Measurements from ENCODE around the gene TSPAN4.

Gene TSPAN4

DNA sequence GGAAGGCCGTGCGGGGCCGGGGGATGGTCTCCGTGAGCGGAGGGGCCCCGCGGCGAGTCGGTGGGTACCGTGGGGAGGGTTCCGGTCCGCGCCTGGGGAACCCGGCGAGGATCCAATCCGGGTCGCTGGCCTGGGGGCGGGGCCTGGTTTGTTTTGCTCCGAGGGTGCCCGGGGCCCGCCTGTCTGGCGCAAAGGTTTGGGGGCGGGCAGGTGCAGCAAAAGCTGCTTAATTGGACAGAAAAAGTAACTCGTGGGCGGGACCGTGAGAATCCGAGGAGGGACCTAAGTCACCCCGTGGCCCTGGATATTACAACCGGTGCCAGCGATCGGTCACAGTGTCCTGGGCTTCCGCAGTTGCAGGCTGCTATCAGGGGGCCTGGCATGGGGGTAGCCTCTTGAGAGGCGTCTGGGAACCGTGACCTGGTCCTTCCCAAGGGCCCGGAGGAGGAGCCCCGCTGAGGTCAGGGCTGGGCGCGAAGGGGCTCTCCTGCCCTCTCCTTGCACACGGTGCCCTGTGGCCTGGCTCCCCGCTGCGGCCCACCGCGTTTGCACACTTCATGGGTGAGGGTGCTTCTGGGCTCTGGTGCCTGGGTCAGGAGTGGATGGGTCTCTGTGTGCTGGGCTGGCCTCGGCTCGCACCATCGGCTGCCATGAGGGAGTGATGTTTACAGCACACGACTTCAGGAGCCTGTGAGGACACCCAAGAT is 22.6 kb upstream of the TSPAN4 start:
- peak; percentile 58 to 90 (median 80) for DNase-seq
- intact Hi-C loops (cut with DNase I): no loop called here

DNA sequence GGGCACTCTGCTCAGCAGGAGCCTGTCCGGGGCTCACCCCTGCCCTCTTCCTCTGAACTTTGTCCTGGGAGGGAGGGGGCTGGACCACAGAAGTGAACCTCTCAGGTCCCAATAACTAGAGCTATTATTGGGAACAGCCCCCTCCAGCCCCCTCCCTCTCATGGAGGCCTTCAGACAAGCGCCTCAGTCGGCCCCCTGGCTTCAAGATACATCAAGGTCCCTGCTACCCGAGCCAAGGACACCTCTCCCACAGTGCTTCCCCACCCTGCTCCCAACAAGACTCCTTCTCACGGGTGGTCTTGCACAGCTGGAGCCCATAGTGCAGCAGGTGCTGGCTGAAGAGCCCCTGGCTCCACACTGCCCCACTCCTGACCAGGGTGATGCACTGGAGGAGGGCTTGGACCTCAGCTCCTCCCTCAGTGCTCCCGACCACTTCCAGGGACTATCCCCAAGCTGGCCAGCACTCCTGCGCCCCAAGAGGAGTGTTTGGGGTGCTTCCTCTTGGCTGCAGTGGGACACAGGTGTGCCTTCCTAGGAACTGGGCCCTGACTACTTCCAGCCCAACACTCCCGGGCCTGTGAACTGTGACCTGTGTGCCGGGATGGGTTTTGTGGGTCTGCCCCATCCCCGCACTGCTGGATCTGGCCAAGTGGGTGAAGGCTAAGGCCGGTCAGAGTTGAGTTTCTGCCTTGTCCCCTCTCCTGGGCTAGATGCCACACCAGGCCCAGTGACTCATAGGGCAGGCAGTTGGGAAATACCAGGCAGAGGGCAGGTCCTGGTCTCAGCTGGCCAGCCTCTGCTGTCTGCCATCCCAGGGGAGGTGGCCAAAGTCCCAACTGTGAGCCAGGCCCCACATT is 21.8 kb upstream of the TSPAN4 start:
- DNase-seq: peak in 16 of 42 donors; percentile 36 to 88 (median 65)

GRCh38 chr11:821512-822371 is 20.9 kb upstream of the TSPAN4 start:
- intact Hi-C loops (cut with DNase I): no loop called here

More for the DNA sequence above, 21.8 kb upstream of the TSPAN4 start:
- intact Hi-C loops (cut with DNase I): no loop called here

GRCh38 chr11:823441-824291 is 19.0 kb upstream of the TSPAN4 start:
- intact Hi-C loops (cut with DNase I): no loop called here
- no peak for DNase-seq

More at GRCh38 chr11:821512-822371, 20.9 kb upstream of the TSPAN4 start:
- DNase-seq: peak in 8 of 42 donors; percentile 42 to 76 (median 56)

DNA sequence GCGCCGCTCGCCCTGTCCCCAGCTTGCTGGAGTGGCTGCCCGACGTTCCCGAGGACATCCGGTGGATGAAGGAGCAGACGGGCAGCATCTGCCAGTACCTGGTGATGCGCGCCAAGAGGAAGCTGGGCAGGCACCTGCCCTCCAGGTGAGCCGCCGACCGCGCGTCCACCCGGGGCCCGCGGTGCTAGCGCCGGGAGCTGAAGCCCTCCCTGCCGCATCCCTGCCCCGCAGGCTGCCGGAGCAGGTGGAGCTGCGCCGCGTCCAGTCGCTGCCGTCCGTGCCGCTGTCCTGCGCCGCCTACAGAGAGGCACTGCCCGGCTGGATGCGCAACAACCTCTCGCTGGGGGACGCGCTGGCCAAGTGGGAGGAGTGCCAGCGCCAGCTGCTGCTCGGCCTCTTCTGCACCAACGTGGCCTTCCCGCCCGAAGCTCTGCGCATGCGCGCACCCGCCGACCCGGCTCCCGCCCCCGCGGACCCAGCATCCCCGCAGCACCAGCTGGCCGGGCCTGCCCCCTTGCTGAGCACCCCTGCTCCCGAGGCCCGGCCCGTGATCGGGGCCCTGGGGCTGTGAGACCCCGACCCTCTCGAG is 18.3 kb upstream of the TSPAN4 start:
- peak in 34 of 42 donors; percentile 21 to 88 (median 62) for DNase-seq
- intact Hi-C loops (cut with DNase I): no loop called here

DNA sequence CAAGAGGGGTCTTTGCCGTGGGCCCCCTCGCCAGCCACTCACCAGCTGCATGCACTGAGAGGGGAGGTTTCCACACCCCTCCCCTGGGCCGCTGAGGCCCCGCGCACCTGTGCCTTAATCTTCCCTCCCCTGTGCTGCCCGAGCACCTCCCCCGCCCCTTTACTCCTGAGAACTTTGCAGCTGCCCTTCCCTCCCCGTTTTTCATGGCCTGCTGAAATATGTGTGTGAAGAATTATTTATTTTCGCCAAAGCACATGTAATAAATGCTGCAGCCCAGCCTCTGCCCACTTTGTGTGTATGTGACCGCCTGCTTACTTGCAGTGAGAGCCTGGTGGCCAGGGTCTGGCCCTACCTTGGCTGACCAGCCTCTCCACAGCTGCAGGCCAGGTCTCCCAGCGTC is 17.7 kb upstream of the TSPAN4 start:
- intact Hi-C loops (cut with DNase I): no loop called here
- no peak for DNase-seq

DNA sequence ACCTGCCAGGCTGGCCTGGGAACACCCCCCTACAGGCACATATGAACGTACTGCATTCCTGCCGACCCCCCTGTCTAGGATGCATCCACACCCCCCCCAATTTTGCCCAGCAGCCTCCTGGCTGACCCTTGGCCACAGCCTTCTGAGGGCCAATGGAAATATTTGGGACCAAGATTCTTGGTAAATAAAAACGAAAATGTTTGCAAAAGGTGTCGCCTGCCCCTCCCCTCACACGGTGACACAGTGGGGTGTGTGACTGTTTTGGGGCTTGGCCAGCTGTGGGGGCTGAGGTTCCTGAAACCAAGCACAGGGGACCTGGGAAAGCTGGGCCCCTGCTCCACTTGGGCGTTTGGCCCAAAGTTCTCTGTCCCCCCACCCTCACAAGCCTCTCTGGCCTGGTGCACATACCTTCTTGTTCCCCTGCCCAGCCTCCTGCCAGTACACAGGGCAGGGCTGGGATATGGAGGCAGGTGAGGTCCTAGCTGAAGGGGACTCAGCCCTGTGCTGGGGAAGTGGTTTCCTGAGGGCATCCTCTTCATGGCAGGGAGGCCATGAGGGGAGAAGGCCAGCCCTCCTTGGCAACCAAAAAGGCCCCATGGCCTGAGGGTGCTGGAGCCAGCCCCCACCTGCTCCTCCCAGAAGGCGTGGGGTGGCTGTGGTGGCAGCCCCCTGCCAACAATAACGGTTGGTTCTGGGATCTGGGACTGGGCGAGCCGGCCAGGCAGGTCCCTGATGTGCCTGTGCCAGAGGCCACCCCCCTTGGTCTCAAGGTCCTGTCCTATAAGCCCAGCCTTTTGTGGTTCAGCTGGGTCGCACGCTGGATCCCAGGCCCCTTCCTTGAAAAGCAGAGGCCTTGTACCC is 17.1 kb upstream of the TSPAN4 start:
- no peak for DNase-seq
- intact Hi-C loops (cut with DNase I): no loop called here

DNA sequence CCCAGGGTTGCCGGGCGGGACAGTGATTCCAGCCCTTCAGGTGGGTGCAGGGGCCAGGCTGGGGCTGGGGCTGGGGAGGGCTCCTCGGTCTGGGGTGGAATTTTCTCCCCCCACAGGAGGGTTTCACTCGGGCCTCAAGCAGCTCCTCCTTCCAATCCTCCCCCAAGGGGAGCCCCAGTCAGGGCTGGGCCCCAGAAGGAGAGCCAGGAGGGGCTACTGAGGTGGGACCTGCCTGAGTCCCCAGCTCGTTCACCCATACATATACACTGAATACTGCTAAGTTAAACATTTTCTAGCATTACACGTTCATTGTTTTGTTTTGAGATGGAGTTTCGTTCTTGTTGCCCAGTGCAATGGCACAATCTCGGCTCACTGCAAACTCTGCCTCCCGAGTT is 16.4 kb upstream of the TSPAN4 start:
- intact Hi-C loops (cut with DNase I): no loop called here
- no peak for DNase-seq

DNA sequence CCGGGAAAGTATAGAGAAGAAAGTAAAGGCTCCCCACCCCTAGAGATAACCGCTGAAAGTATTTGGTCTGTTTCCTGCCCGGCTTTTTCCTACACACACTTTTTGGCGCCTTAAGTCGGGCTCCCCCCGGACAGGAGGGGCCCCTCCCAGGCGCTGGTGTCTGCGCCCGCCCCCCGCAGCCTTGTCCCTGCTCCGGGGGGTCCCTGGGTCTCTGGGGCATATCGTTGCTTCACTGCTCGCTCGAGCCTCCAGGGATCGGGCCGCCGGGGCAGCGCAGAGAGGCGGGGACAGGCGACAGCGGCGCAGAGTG is 15.9 kb upstream of the TSPAN4 start:
- intact Hi-C loops (cut with DNase I): no loop called here
- no peak for DNase-seq

GRCh38 chr11:827146-827896 is 15.3 kb upstream of the TSPAN4 start:
- DNase-seq: no peak
- intact Hi-C loops (cut with DNase I): no loop called here

GRCh38 chr11:827897-828192 is 14.8 kb upstream of the TSPAN4 start, which contains the start of gene CRACR2B:
TSS of gene CRACR2B (plus strand) at chr11:827919. CDS start at chr11:828608, 689 bp downstream.
- DNase-seq: no peak
- intact Hi-C loops (cut with DNase I): no loop called here

GRCh38 chr11:828506-829175 is 14.0 kb upstream of the TSPAN4 start:
- no peak for DNase-seq
- intact Hi-C loops (cut with DNase I): no loop called here

DNA sequence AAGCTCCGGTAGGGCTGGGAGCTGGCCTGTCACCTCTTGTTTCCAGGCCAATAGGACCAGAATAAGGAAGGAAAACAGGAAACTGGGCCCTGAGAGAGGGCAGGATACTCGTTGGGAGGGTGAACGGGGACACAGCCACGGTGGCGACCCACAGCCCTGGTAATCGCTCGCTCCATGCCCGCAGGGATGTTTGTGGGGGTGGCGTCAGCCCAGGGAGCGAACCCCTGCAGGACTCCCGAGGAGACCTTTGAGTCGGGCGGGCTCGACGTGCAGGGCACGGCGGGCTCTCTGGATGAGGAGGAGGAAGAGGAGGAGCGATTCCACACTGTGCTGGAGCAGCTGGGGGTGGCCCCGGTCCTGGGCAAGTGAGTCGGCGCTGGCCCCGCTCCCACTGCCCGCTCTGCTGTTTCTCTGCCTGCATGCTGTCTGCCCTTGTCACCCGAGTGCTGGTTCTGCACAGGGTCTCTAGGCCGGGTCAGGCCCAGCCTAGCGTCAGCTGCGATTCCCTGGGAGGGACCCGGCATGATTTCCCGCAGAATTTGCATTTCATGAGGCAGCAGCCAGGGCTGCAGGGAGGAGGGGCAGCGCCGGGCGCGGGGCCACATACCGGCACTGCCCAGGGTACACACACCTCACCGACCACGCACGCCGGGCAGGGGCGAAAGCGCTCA is 13.3 kb upstream of the TSPAN4 start:
- peak in 1 of 42 donors; percentile 54 for DNase-seq
- intact Hi-C loops (cut with DNase I): no loop called here

GRCh38 chr11:829847-830294 is 12.8 kb upstream of the TSPAN4 start:
- DNase-seq: no peak
- intact Hi-C loops (cut with DNase I): no loop called here

- peak in 37 of 42 donors; percentile 48 to 82 (median 70) for DNase-seq
- intact Hi-C loops (cut with DNase I): no loop called here
Measured at GRCh38 chr11:830295-831117, 12.1 kb upstream of the TSPAN4 start.
